K562 (cell line): ENCODE data around the gene PPT1. TPM values are rescaled to one million over a fixed set of nuclear protein-coding genes. Genes with fewer than 3 reads are reported as not detected.

Source experiments
- EHMT2 ChIP-seq: fragments of 450-650 bp; IDR thresholded peaks from 2 replicates; pipeline ENCODE4 v1.6.1; 2018; ENCODE audit warnings: antibody characterized with exemption
- LEF1 ChIP-seq: fragments of 450-650 bp; IDR thresholded peaks from 2 replicates; pipeline ENCODE4 v1.6.1; 2016; ENCODE audit warnings: mild to moderate bottlenecking
- MAFK ChIP-seq: IDR thresholded peaks from 2 replicates; pipeline ENCODE4 v1.6.1; 2011; ENCODE audit warnings: low read length, improper control_type of control experiment
- NFXL1 ChIP-seq: fragments of 450-650 bp; formaldehyde crosslinking; IDR thresholded peaks from 2 replicates; pipeline ENCODE4 v1.4.0; 2021; ENCODE audit warnings: mild to moderate bottlenecking
- OTX1 ChIP-seq: fragments of 450-650 bp; formaldehyde crosslinking; IDR thresholded peaks from 2 replicates; pipeline ENCODE4 v1.4.0; 2022; ENCODE audit warnings: mild to moderate bottlenecking
- PML ChIP-seq: IDR thresholded peaks from 2 replicates; pipeline ENCODE4 v1.6.1; 2012; ENCODE audit warnings: low read length, inconsistent platforms
- POLR2G ChIP-seq: fragments of 200-400 bp; formaldehyde crosslinking; IDR thresholded peaks from 2 replicates; pipeline ENCODE4 v1.6.1; 2017; ENCODE audit warnings: low read depth, mild to moderate bottlenecking, antibody characterized with exemption, low read length, moderate library complexity
- RCOR1 ChIP-seq, 2 experiments: IDR thresholded peaks; 2 replicates each; pipeline ENCODE4 v1.6.1; 2012; ENCODE audit warnings: low read depth in 2 of 2, low read length in 2 of 2, borderline replicate concordance in 1 of 2, improper control_type of control experiment in 1 of 2
- TAL1 ChIP-seq: fragments of 450-650 bp; IDR thresholded peaks from 2 replicates; pipeline ENCODE4 v1.6.1; 2016; ENCODE audit warnings: mild to moderate bottlenecking
- TSC22D4 ChIP-seq: fragments of 450-650 bp; IDR thresholded peaks from 2 replicates; pipeline ENCODE4 v1.6.1; 2016; ENCODE audit warnings: missing genetic modification characterization, missing biosample characterization, control low read depth
- YY1 ChIP-seq, 3 experiments: IDR thresholded peaks; 2 replicates each; pipeline ENCODE4 v1.6.1; 2011; ENCODE audit warnings: low read length in 2 of 3, mild to moderate bottlenecking in 2 of 3, moderate library complexity in 2 of 3, borderline replicate concordance in 1 of 3, control low read depth in 1 of 3, low read depth in 1 of 3; ENCODE audit not compliant: insufficient read depth in 3 of 3, insufficient replicate concordance in 2 of 3, control insufficient read depth in 1 of 3, insufficient read length in 1 of 3; ENCODE audit errors: extremely low read depth in 1 of 3
- ZNF717 ChIP-seq: fragments of 250-450 bp; sonication (Bioruptor Pico); IDR thresholded peaks from 2 replicates; pipeline ENCODE4 v1.5.0; 2021
- polyA plus RNA-seq, 8 experiments: library from polyadenylated mRNA; depleted of rRNA in 4 of 8; stranded (reverse) in 5 of 8; unstranded in 3 of 8; fragments of >200 nt; fragmentation: Nextera tagmentation in 2 of 8; fragmentation: Illumina TruSeq in 1 of 8; extraction: Ambion mirVana in 2 of 8; extraction: Trizol in 1 of 8; gene quantifications; 2 replicates each; pipeline versions ENCODE4 v1.2.1 to v1.2.3, GENCODE V29; 2011 to 2014; ENCODE audit warnings: inconsistent platforms in 1 of 8, missing spikeins in 1 of 8
- total RNA-seq, 7 experiments: library from RNA; depleted of rRNA in 6 of 7; stranded (reverse); fragments of >200 nt in 6 of 7; fragmentation: Illumina TruSeq in 2 of 7; extraction: Trizol in 2 of 7; gene quantifications; 2 replicates each; pipeline versions ENCODE4 v1.2.1 to v1.2.3, GENCODE V29; 2011 to 2021; ENCODE audit warnings: low replicate concordance in 1 of 7
- TF ChIP-seq, protein P1 (sequence below), 2 experiments: fragments of 200-800 bp in 1 of 2; sonication (Bioruptor generic) in 1 of 2; sonication (generic) in 1 of 2; formaldehyde crosslinking in 1 of 2; IDR thresholded peaks in 1 of 2; conservative IDR thresholded peaks in 1 of 2; 2 replicates each; pipeline versions ENCODE4 v1.5.0 to v1.6.1; 2016 to 2020; ENCODE audit warnings: missing compliant biosample characterization in 1 of 2, missing genetic modification characterization in 1 of 2, missing genetic modification reagents in 1 of 2
- TF ChIP-seq, protein P2 (sequence below): sonication (generic); formaldehyde crosslinking; IDR thresholded peaks from 2 replicates; pipeline ENCODE4 v1.9.0; 2022; ENCODE audit warnings: mild to moderate bottlenecking, missing genetic modification reagents
- TF ChIP-seq, protein P3 (sequence below), 2 experiments: fragments of 450-650 bp in 1 of 2; sonication (generic) in 1 of 2; formaldehyde crosslinking in 1 of 2; IDR thresholded peaks in 1 of 2; conservative IDR thresholded peaks in 1 of 2; 2 replicates each; pipeline versions ENCODE4 v1.6.1 to v1.8.1; 2016 to 2023; ENCODE audit warnings: mild to moderate bottlenecking in 2 of 2, moderate library complexity in 2 of 2, inconsistent platforms in 1 of 2, missing genetic modification reagents in 1 of 2
- TF ChIP-seq, protein P4 (sequence below), 2 experiments: fragments of 450-650 bp; conservative IDR thresholded peaks; 2 replicates each; pipeline ENCODE4 v1.6.1; 2017; ENCODE audit warnings: mild to moderate bottlenecking in 2 of 2, moderate library complexity in 2 of 2
- TF ChIP-seq, protein P5 (sequence below): fragments of 250-450 bp; sonication (Bioruptor Pico); IDR thresholded peaks from 2 replicates; pipeline ENCODE4 v1.4.0; 2020; ENCODE audit warnings: mild to moderate bottlenecking, moderate library complexity, borderline replicate concordance

The PPT1 gene
- total and polyA plus RNA-seq, 9 of the 15 experiments (the other 6 are each of a cell fraction or from before 2014, with no cell fraction given) = 72.2 to 285 (median 143) TPM

GRCh38 chr1:40059338-40059959 is 37.6 kb downstream of the PPT1 start (continued):
- TF ChIP-seq TSC22D4 (tag) (no peak), EHMT2 (no peak), RCOR1 (IDR thresholded peaks at IDR 0.05; ENCODE audit: borderline replicate concordance in 1 of 2, low read depth in 2 of 2, low read length in 2 of 2) (peak in 1 of 2 experiments; percentile 79; a peak in 1 of 4 replicates), NFXL1 (CRISPR knock-in tag) (no peak), ZNF717 (no peak), YY1 (IDR thresholded peaks at IDR 0.05; ENCODE audit: borderline replicate concordance in 1 of 3, control insufficient read depth in 1 of 3, extremely low read depth in 1 of 3, insufficient read depth in 3 of 3, insufficient read length in 1 of 3, insufficient replicate concordance in 2 of 3, low read depth in 1 of 3, low read length in 2 of 3) (peak in 2 of 3 experiments; percentile 43 to 71), OTX1 (CRISPR knock-in tag) (no peak), MAFK (peak; percentile 48), TAL1 (peak; percentile 78), LEF1 (peak; percentile 49; the same call in 1 of the 2 replicates), PML (peak; percentile 79; the same call in 1 of the 2 replicates), POLR2G (no peak)
- TF ChIP-seq, protein P1, sequence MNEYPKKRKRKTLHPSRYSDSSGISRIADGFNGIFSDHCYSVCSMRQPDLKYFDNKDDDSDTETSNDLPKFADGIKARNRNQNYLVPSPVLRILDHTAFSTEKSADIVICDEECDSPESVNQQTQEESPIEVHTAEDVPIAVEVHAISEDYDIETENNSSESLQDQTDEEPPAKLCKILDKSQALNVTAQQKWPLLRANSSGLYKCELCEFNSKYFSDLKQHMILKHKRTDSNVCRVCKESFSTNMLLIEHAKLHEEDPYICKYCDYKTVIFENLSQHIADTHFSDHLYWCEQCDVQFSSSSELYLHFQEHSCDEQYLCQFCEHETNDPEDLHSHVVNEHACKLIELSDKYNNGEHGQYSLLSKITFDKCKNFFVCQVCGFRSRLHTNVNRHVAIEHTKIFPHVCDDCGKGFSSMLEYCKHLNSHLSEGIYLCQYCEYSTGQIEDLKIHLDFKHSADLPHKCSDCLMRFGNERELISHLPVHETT (CRISPR knock-in tag; conservative IDR thresholded peaks at IDR 0.05 in 1 of 2, IDR thresholded peaks at IDR 0.05 in 1 of 2) = no peak
- TF ChIP-seq, protein P2, sequence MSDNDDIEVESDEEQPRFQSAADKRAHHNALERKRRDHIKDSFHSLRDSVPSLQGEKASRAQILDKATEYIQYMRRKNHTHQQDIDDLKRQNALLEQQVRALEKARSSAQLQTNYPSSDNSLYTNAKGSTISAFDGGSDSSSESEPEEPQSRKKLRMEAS = no peak
- TF ChIP-seq, protein P3, sequence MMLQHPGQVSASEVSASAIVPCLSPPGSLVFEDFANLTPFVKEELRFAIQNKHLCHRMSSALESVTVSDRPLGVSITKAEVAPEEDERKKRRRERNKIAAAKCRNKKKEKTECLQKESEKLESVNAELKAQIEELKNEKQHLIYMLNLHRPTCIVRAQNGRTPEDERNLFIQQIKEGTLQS (IDR thresholded peaks at IDR 0.05) = peak; percentile 85
- TF ChIP-seq, protein P3 (CRISPR knock-in tag; conservative IDR thresholded peaks at IDR 0.05) = no peak
- TF ChIP-seq, protein P4, sequence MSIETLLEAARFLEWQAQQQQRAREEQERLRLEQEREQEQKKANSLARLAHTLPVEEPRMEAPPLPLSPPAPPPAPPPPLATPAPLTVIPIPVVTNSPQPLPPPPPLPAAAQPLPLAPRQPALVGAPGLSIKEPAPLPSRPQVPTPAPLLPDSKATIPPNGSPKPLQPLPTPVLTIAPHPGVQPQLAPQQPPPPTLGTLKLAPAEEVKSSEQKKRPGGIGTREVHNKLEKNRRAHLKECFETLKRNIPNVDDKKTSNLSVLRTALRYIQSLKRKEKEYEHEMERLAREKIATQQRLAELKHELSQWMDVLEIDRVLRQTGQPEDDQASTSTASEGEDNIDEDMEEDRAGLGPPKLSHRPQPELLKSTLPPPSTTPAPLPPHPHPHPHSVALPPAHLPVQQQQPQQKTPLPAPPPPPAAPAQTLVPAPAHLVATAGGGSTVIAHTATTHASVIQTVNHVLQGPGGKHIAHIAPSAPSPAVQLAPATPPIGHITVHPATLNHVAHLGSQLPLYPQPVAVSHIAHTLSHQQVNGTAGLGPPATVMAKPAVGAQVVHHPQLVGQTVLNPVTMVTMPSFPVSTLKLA (conservative IDR thresholded peaks at IDR 0.05) = peak in 1 of 2 experiments; percentile 36; a peak in 1 of 4 replicates
- TF ChIP-seq, protein P5, sequence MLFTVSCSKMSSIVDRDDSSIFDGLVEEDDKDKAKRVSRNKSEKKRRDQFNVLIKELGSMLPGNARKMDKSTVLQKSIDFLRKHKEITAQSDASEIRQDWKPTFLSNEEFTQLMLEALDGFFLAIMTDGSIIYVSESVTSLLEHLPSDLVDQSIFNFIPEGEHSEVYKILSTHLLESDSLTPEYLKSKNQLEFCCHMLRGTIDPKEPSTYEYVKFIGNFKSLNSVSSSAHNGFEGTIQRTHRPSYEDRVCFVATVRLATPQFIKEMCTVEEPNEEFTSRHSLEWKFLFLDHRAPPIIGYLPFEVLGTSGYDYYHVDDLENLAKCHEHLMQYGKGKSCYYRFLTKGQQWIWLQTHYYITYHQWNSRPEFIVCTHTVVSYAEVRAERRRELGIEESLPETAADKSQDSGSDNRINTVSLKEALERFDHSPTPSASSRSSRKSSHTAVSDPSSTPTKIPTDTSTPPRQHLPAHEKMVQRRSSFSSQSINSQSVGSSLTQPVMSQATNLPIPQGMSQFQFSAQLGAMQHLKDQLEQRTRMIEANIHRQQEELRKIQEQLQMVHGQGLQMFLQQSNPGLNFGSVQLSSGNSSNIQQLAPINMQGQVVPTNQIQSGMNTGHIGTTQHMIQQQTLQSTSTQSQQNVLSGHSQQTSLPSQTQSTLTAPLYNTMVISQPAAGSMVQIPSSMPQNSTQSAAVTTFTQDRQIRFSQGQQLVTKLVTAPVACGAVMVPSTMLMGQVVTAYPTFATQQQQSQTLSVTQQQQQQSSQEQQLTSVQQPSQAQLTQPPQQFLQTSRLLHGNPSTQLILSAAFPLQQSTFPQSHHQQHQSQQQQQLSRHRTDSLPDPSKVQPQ = no peak
